Fibroblast of the aortic adventitia (primary cell): ENCODE results near the gene RNASE1. TPM values are rescaled to one million over a fixed set of nuclear protein-coding genes. Genes with fewer than 3 reads are reported as not detected.

Experiments
- DNase-seq: peaks from one replicate; pipeline ENCODE4 v3.0.0-alpha.2; 2010; ENCODE audit warnings: low read depth
- H3K4me3 ChIP-seq: 2 replicates; pipeline ENCODE4 v1.5.1; 2011; ENCODE audit warnings: low read depth, mild to moderate bottlenecking, control low read depth, low read length, moderate library complexity
- total RNA-seq: library from RNA; depleted of rRNA; stranded (reverse); fragments of >200 nt; gene quantifications from 2 replicates; pipeline ENCODE4 v1.2.3, GENCODE V29; 2012; ENCODE audit warnings: low replicate concordance
- TF ChIP-seq, protein P1 (sequence below): IDR thresholded peaks from 2 replicates; pipeline ENCODE4 v1.5.1; 2011; ENCODE audit warnings: mild to moderate bottlenecking, low read length, control low read depth, inconsistent platforms; ENCODE audit not compliant: insufficient read depth

The RNASE1 gene
- total RNA-seq, 1 donor: not detected

DNA sequence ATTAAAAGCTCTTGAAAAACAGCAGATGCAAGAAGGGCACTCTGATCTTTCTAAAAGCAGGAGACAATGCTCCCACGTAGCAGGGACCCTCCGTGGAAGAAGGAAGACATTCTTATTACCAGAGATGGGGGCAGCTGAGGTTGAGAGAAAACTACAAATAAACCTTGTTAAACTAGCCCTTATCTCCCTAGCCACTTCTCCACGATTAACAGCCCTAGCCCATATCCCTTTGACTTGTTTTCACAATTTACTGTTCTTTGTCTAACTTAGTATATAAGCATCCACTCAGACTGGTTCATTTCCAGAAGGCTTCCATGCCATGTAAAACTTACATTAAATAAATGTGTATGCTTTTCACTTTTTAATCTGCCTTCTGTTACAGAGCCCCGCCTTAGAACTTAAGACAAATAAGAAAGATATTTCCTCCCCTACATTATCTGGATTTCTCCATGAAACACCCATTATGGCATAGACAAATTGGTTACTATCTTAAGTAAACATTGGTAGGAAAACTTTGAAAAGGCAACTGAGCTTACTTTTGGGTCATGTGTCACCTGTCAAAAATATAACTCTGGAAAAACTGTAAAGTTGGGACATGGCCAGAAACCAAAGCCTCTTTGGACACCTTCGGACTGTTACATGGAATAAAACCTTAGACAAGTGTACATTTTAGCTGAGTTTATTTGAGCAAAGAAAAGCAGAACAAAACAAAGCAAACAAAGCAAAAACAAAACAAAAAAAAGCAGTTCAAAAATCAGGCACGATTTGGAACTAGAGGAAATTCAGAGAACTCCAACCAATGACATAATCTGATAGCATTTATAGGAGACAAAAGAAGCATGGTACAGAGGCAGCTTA, 4.9 kb upstream of the RNASE1 start:
- no peak for DNase-seq
- TF ChIP-seq, protein P1, sequence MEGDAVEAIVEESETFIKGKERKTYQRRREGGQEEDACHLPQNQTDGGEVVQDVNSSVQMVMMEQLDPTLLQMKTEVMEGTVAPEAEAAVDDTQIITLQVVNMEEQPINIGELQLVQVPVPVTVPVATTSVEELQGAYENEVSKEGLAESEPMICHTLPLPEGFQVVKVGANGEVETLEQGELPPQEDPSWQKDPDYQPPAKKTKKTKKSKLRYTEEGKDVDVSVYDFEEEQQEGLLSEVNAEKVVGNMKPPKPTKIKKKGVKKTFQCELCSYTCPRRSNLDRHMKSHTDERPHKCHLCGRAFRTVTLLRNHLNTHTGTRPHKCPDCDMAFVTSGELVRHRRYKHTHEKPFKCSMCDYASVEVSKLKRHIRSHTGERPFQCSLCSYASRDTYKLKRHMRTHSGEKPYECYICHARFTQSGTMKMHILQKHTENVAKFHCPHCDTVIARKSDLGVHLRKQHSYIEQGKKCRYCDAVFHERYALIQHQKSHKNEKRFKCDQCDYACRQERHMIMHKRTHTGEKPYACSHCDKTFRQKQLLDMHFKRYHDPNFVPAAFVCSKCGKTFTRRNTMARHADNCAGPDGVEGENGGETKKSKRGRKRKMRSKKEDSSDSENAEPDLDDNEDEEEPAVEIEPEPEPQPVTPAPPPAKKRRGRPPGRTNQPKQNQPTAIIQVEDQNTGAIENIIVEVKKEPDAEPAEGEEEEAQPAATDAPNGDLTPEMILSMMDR: no peak
- H3K4me3 ChIP-seq: no peak overlapping the region

DNA sequence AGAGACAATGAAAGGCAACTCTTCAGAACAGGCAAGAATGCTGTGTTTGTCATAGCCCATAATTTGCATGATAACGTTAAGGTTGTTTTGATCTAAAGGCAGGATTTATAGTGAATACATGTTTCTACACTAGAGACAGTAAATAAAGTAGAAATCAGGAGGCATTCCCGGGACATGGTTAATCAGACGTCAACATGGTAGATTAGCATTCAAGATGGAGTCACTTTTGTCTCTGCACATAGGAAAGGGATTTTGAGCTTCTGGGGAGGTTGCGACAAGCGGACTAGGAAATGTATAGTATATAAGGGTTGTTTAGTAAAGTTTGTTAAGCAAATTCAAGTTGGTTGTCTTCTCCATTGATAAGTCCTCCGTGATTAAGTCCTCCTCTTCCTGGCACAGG, 2.8 kb upstream of the RNASE1 start:
- no peak overlapping the region for H3K4me3 ChIP-seq
- TF ChIP-seq, protein P1: no peak
- no peak for DNase-seq

DNA sequence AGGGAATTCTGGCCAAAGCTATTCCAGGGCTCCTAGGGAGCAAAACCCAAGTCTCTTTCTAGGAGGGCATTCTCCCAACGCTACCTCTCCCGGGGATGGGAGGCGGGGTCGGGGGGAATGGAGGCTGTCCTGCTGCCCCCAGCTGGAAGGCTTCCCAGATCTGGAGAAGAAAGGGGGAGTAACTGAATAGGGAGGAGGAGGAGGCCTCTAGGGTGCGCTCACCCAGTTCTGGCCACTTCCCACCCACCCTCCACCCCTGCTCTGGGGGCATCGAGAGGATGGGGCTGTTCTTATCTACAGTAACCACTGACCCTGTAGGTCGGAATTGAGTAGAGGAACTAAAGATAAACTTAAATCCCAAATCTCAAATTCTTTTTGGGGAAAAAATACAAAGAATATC, 579 bp upstream of the RNASE1 start:
- no peak for DNase-seq
- no peak overlapping the region for H3K4me3 ChIP-seq
- TF ChIP-seq, protein P1: no peak

DNA sequence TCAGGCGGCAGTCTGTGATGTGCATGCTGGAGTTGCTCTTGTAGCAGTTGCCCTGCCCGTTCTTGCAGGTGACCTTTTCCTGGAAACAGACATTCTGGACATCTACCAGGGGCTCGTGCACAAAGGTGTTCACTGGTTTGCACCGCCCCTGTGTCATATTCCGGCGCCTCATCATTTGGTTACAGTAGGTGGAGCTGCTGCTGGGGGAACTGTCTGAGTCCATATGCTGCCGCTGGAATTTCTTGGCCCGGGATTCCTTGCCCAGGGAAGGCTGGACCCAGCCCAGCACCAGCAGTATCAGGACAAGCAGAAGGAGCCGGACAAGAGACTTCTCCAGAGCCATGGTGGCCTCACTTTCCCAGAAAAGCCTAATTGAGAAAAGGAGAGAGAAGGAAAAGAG, 918 bp downstream of the RNASE1 start:
- TF ChIP-seq, protein P1: no peak
- no peak for DNase-seq
- H3K4me3 ChIP-seq: no peak overlapping the region

DNA sequence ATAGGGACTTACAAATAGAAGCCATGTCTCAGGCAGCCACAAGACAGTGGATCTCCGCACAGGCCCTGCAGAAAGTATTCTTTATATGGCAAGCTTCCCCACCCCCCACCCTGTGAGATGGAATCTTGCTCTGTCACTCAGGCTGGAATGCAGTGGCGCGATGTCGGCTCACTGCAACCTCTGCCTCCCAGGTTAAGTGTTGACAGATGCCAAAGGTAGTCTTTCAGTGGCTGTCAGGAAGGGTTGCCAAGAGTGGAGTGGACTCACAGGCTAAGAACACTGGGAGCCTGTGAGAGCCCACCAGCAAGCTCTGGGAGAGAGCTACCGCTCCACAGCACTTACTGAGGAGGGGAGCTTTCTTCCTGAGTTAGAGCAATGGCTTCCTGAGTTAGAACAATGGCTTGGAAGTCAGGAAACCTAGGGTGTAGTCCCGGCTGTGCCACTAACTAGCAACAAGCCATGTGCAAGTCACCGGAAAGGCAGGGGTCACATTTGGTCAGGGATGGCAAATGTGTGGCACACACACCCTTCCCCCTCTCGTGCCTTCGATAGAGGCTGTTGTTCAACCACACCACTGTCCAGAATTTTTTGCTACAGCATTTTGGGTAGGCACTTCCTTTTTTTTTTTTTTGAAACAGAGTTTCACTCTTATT, 2.6 kb downstream of the RNASE1 start:
- DNase-seq: no peak
- TF ChIP-seq, protein P1: no peak
- H3K4me3 ChIP-seq: no peak overlapping the region

DNA sequence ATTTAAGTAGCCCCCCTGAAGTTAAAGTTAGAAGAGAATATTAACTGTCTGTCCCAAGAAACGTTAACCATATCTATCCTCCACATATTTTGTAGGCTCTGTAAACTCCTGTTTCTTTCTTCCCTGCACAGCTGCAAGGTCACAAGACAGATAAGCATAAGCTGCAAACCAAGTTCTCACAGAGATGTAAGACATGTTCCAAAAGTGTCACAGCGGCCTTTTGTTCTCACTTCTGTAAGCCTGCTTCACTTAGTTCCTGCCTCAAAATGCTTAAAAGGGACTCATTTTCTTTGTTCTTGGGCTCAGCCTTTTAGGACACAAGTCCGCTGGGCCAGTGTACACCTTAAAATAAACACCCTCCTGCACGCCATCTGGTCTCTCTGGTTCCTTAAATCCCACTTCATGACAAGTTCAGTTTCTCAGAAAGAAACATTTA, 3.2 kb downstream of the RNASE1 start:
- DNase-seq: no peak

More for the DNA sequence above, 3.2 kb downstream of the RNASE1 start:
- TF ChIP-seq, protein P1: no peak
- no peak overlapping the region for H3K4me3 ChIP-seq
